ENCODE data around the gene PRR36. TPM values are rescaled to one million over a fixed set of nuclear protein-coding genes. Genes with fewer than 3 reads are reported as not detected.

Gene PRR36
- total RNA-seq, 1 experiment from 2014 or later, result 12.9 TPM

GRCh38 chr19:7879836-7880235 is 5.6 kb upstream of the PRR36 start:
- CTCF ChIA-PET, result no interaction called here

GRCh38 chr19:7879111-7879807 is 5.1 kb upstream of the PRR36 start:
- Histone ChIP-seq H3K27ac (no peak overlapping the region), H3K4me1 (replicated peaks; ENCODE audit: insufficient read depth) (peaks cover 4% of the 10 kb centered on the region; the same call in 1 of the 2 replicates), H3K4me3 (no peak overlapping the region), H3K27me3 (ENCODE audit: insufficient read depth, low read depth) (no peaks in the 10 kb centered on the region), H3K9me2 (ENCODE audit: insufficient read depth) (no peaks in the 10 kb centered on the region), H2AFZ (no peak overlapping the region), H4K20me1 (ENCODE audit: insufficient read depth) (peaks cover 3% of the 10 kb centered on the region; the same call in 1 of the 2 replicates), H3K36me3 (ENCODE audit: low read depth) (no peaks in the 10 kb centered on the region), H3K4me2 (no peak overlapping the region), H3F3A (ENCODE audit: insufficient read depth, low read depth) (peaks cover 42% of the 10 kb centered on the region), H3K9me3 (ENCODE audit: insufficient read depth, low read depth) (no peaks in the 10 kb centered on the region), H3K79me2 (ENCODE audit: low read depth) (no peaks in the 10 kb centered on the region)
- no TSS peak for BruUV-seq (replicated peaks)
- TF ChIP-seq EZH2 (IDR thresholded peaks at IDR 0.05; ENCODE audit: low read depth) (no peak), CTCF (conservative IDR thresholded peaks at IDR 0.05) (no peak)
- CTCF ChIA-PET, result no interaction called here
- intact Hi-C loops (cut with micrococcal nuclease; ENCODE audit: unreplicated experiment), result no loop called here
- POLR2A ChIA-PET (ENCODE audit: unreplicated experiment), result no interaction called here
- no peak for DNase-seq

More at GRCh38 chr19:7879836-7880235, 5.6 kb upstream of the PRR36 start:
- Histone ChIP-seq H3K9me2 (ENCODE audit: insufficient read depth) (no peaks in the 10 kb centered on the region), H3K4me2 (no peak overlapping the region), H4K20me1 (ENCODE audit: insufficient read depth) (peaks cover 3% of the 10 kb centered on the region; the same call in 1 of the 2 replicates), H3K79me2 (ENCODE audit: low read depth) (no peaks in the 10 kb centered on the region), H3K4me3 (no peak overlapping the region), H3K27ac (no peak overlapping the region), H3F3A (ENCODE audit: insufficient read depth, low read depth) (peaks cover 42% of the 10 kb centered on the region), H3K4me1 (replicated peaks; ENCODE audit: insufficient read depth) (peaks cover 3% of the 10 kb centered on the region; the same call in 1 of the 2 replicates), H3K27me3 (ENCODE audit: insufficient read depth, low read depth) (no peaks in the 10 kb centered on the region), H2AFZ (no peak overlapping the region), H3K36me3 (ENCODE audit: low read depth) (no peaks in the 10 kb centered on the region), H3K9me3 (ENCODE audit: insufficient read depth, low read depth) (no peaks in the 10 kb centered on the region)
- TF ChIP-seq CTCF (conservative IDR thresholded peaks at IDR 0.05) (no peak), EZH2 (IDR thresholded peaks at IDR 0.05; ENCODE audit: low read depth) (no peak)
- BruUV-seq (replicated peaks), result no TSS peak
- intact Hi-C loops (cut with micrococcal nuclease; ENCODE audit: unreplicated experiment), result no loop called here
- no peak for DNase-seq
- POLR2A ChIA-PET (ENCODE audit: unreplicated experiment), result no interaction called here

- H3K79me2 ChIP-seq (ENCODE audit: low read depth), result no peaks in the 10 kb centered on the region
- DNase-seq, result no peak
- CTCF ChIA-PET, result no interaction called here
- intact Hi-C loops (cut with micrococcal nuclease; ENCODE audit: unreplicated experiment), result no loop called here
- H3K4me1 ChIP-seq (replicated peaks; ENCODE audit: insufficient read depth), result peaks cover 8% of the 10 kb centered on the region; the same call in 1 of the 2 replicates
- H2AFZ ChIP-seq, result no peak overlapping the region
- no peaks in the 10 kb centered on the region for H3K27me3 ChIP-seq (ENCODE audit: insufficient read depth, low read depth)
- no peaks in the 10 kb centered on the region for H4K20me1 ChIP-seq (ENCODE audit: insufficient read depth)
- H3K27ac ChIP-seq, result no peak overlapping the region
- no peaks in the 10 kb centered on the region for H3K9me3 ChIP-seq (ENCODE audit: insufficient read depth, low read depth)
- no TSS peak for BruUV-seq (replicated peaks)
- H3F3A ChIP-seq (ENCODE audit: insufficient read depth, low read depth), result peaks cover 36% of the 10 kb centered on the region; the same call in 1 of the 2 replicates
- no peak overlapping the region for H3K4me2 ChIP-seq
- H3K9me2 ChIP-seq (ENCODE audit: insufficient read depth), result no peaks in the 10 kb centered on the region
- TF ChIP-seq EZH2 (IDR thresholded peaks at IDR 0.05; ENCODE audit: low read depth) (no peak), CTCF (conservative IDR thresholded peaks at IDR 0.05) (no peak)
- H3K36me3 ChIP-seq (ENCODE audit: low read depth), result no peaks in the 10 kb centered on the region
- no peak overlapping the region for H3K4me3 ChIP-seq
- POLR2A ChIA-PET (ENCODE audit: unreplicated experiment), result interaction anchor here (0.6 kb wide), 2 partner anchors 25 to 43 kb away, joined by 3 to 5 read pairs; no protein-coding TSS in a partner anchor
Observed at GRCh38 chr19:7877249-7877836, 3.2 kb upstream of the PRR36 start.
